Activated T-cell treated with anti-CD3 and anti-CD28 coated beads, Interleukin-2, amount 50 U/mL, for 4 hours (primary cell): ENCODE data around the gene MDM2. TPM values are rescaled to one million over a fixed set of nuclear protein-coding genes. Genes with fewer than 3 reads are reported as not detected.
"Not testable (repeated sequence)": the region's sequence is repeated elsewhere in the genome, so short reads cannot be mapped to it uniquely, and the experiment has no call there.

Experiments used
- ATAC-seq, 2 donors: fragments of 200-7000 bp; cut with Tn5 transposase; one replicate each; pipeline ENCODE4 v1.10.0; 2021
- DNase-seq: peaks from one replicate; pipeline ENCODE4 v3.0.0-alpha.2; 2020
- H3K27me3 Mint-ChIP-seq: one replicate; pipeline ENCODE4 v1.8.0; 2021; ENCODE audit warnings: low read depth, mixed read lengths
- H3K36me3 Mint-ChIP-seq: one replicate; pipeline ENCODE4 v1.8.0; 2022; ENCODE audit warnings: mixed read lengths; ENCODE audit not compliant: insufficient read depth
- H3K4me1 Mint-ChIP-seq: one replicate; pipeline ENCODE4 v1.8.0; 2021; ENCODE audit warnings: low read depth, mixed read lengths
- H3K4me3 Mint-ChIP-seq: one replicate; pipeline ENCODE4 v1.8.0; 2021; ENCODE audit warnings: mild to moderate bottlenecking, moderate library complexity, mixed read lengths
- H3K9me3 Mint-ChIP-seq: one replicate; pipeline ENCODE4 v1.8.0; 2021; ENCODE audit warnings: mixed read lengths
- total RNA-seq, 3 donors: library from RNA; stranded (reverse); gene quantifications; one replicate each; pipeline ENCODE4 v1.2.1, GENCODE V29; 2021

MDM2 gene
- total RNA-seq, 3 donors from 2014 or later, result 111 to 129 (median 127) TPM

DNA sequence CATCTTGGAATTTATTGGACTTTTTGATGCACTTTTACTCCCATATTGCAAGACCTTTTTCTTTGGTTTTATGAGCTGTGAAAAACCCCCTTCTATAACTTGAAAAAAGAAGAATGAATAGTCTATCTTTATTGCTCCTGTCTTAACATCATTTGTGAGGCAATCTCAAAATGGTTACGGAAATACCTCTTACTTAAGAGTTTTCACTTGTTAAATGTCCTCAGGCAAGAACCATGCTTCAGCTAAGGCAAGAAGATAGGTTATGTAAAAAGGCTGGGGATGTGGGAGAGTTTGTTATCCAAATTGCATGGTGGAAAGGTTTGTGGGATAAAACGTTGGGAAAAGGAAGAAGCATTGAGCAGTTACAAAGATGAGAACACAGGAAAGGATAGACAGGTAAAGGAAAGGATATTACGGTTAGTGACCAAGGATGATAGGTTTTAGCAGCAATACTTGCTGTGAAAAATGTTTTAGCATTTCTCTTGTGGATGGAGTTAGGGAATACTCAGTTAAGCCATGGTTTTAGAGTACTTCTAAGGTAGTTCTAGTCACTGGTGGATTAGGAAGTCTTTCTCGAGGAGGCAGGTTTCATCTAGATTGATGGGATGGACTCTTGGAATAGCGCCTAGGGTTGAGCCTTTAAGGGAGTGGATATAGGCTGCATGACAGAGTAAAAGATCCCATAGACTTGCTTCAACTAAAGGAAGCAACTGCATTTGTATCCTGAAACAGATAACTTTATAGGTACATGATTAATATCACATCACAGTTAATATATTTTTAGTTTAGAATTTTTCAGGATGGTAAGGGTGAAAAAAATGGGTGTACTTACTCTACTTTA is 30.3 kb downstream of the MDM2 start:
- Mint-ChIP-seq H3K4me3 (no peak overlapping the region), H3K27me3 (no peaks in the 10 kb centered on the region), H3K4me1 (no peaks in the 10 kb centered on the region), H3K9me3 (no peaks in the 10 kb centered on the region), H3K36me3 (peaks cover 38% of the 10 kb centered on the region)
- no peak for ATAC-seq
- no peak for DNase-seq

DNA sequence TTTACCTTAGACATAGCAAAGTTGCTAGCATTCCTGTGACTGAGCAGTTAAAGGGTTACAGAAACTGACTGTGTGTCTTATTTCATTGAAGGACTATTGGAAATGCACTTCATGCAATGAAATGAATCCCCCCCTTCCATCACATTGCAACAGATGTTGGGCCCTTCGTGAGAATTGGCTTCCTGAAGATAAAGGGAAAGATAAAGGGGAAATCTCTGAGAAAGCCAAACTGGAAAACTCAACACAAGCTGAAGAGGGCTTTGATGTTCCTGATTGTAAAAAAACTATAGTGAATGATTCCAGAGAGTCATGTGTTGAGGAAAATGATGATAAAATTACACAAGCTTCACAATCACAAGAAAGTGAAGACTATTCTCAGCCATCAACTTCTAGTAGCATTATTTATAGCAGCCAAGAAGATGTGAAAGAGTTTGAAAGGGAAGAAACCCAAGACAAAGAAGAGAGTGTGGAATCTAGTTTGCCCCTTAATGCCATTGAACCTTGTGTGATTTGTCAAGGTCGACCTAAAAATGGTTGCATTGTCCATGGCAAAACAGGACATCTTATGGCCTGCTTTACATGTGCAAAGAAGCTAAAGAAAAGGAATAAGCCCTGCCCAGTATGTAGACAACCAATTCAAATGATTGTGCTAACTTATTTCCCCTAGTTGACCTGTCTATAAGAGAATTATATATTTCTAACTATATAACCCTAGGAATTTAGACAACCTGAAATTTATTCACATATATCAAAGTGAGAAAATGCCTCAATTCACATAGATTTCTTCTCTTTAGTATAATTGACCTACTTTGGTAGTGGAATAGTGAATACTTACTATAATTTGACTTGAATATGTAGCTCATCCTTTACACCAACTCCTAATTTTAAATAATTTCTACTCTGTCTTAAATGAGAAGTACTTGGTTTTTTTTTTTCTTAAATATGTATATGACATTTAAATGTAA is 31.5 kb downstream of the MDM2 start:
- Mint-ChIP-seq H3K27me3 (no peaks in the 10 kb centered on the region), H3K36me3 (peaks cover 35% of the 10 kb centered on the region), H3K4me1 (no peaks in the 10 kb centered on the region), H3K4me3 (no peak overlapping the region), H3K9me3 (no peaks in the 10 kb centered on the region)
- ATAC-seq (no peak), DNase-seq (no peak)

GRCh38 chr12:68841175-68841574 is 33.2 kb downstream of the MDM2 start:
- H3K36me3 Mint-ChIP-seq, result peaks cover 32% of the 10 kb centered on the region
- not testable (repeated sequence) for ATAC-seq, H3K4me1 Mint-ChIP-seq, H3K9me3 Mint-ChIP-seq, H3K4me3 Mint-ChIP-seq, DNase-seq, H3K27me3 Mint-ChIP-seq

- H3K36me3 Mint-ChIP-seq, result peaks cover 28% of the 10 kb centered on the region
Observed at GRCh38 chr12:68841717-68842116, 33.7 kb downstream of the MDM2 start.

GRCh38 chr12:68842123-68842522 is 34.1 kb downstream of the MDM2 start:
- peaks cover 27% of the 10 kb centered on the region for H3K36me3 Mint-ChIP-seq
- no peak for ATAC-seq

More at GRCh38 chr12:68841717-68842116, 33.7 kb downstream of the MDM2 start:
- Mint-ChIP-seq H3K27me3 (no peaks in the 10 kb centered on the region), H3K4me1 (no peaks in the 10 kb centered on the region), H3K4me3 (no peak overlapping the region), H3K9me3 (no peaks in the 10 kb centered on the region)
- DNase-seq, result no peak
- no peak for ATAC-seq

GRCh38 chr12:68842784-68843567 is 35.0 kb downstream of the MDM2 start:
- Mint-ChIP-seq H3K27me3 (no peaks in the 10 kb centered on the region), H3K9me3 (no peaks in the 10 kb centered on the region), H3K36me3 (peaks cover 24% of the 10 kb centered on the region), H3K4me3 (no peak overlapping the region), H3K4me1 (no peaks in the 10 kb centered on the region)
- ATAC-seq (no peak), DNase-seq (no peak)

More at GRCh38 chr12:68842123-68842522, 34.1 kb downstream of the MDM2 start:
- Mint-ChIP-seq H3K27me3 (no peaks in the 10 kb centered on the region), H3K4me1 (no peaks in the 10 kb centered on the region), H3K9me3 (no peaks in the 10 kb centered on the region), H3K4me3 (no peak overlapping the region)
- no peak for DNase-seq

DNA sequence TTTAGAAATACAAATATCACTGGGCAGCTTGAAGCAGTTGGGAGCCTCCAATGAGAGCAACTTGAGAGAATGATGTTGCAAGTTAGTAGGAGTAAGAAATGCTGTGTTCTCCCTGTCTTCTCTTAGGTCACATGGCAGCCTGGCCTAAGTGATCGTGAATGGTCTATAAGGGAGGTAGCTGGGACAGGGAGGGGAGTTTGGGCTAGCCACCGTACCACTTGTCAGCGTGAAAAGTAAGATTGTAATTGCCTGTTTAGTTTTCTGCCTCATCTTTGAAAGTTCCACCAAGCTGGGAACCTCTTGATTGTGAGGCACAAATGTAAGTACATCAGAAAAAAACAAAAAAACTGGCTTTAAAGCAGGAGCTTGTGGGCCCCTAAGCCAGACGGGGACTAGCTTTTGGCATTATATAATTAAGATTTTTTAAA is 36.4 kb downstream of the MDM2 start:
- ATAC-seq (no peak), DNase-seq (no peak)
- Mint-ChIP-seq H3K9me3 (no peaks in the 10 kb centered on the region), H3K4me3 (no peak overlapping the region), H3K4me1 (no peaks in the 10 kb centered on the region), H3K27me3 (no peaks in the 10 kb centered on the region), H3K36me3 (peaks cover 17% of the 10 kb centered on the region)

GRCh38 chr12:68844788-68845695 is 37.1 kb downstream of the MDM2 start:
- ATAC-seq (no peak), DNase-seq (no peak)
- H3K9me3 Mint-ChIP-seq, result no peaks in the 10 kb centered on the region
- H3K27me3 Mint-ChIP-seq, result no peaks in the 10 kb centered on the region
- peaks cover 13% of the 10 kb centered on the region for H3K36me3 Mint-ChIP-seq
- no peak overlapping the region for H3K4me3 Mint-ChIP-seq
- no peaks in the 10 kb centered on the region for H3K4me1 Mint-ChIP-seq

DNA sequence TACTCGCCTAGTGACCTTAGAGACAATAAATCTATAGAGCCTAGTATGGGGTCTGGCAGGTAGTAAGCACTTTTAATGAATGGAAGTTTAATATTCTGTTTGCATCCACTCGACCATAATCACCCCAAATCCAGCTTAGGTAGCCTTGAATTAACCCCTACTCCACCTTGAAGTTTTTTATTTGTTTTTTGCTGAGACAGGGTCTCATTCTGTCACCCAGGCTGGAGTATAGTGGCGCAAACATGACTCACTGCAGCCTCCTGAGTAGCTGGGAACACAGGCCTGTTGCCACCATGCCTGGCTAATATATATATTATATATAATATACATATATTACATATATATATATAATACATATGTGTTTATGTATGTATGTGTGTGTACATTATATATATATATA is 38.8 kb downstream of the MDM2 start:
- Mint-ChIP-seq H3K36me3 (peaks cover 7% of the 10 kb centered on the region), H3K27me3 (no peaks in the 10 kb centered on the region), H3K4me1 (no peaks in the 10 kb centered on the region), H3K4me3 (no peak overlapping the region), H3K9me3 (no peaks in the 10 kb centered on the region)
- DNase-seq (no peak), ATAC-seq (no peak)

DNA sequence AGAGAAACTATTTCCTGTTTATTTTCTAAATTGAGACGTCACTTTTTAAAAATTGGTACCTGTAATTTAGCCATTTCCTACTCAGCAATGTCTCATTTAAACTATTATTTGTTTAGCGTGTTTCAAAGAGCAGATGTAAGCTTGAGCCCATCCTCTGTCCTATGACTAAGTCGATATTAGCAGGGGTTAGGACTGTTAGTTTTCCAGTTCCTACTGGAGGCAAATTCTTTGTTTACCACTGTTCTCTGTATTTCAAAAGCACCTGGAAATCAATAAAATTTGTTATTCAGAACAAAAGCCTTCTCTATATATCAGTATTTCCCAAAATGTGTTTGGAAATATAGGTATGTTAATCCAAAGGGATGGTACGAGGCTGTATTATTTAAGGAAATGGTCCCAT is 42.4 kb downstream of the MDM2 start:
- peaks cover 4% of the 10 kb centered on the region for H3K36me3 Mint-ChIP-seq
- no peaks in the 10 kb centered on the region for H3K9me3 Mint-ChIP-seq
- DNase-seq (no peak), ATAC-seq (no peak)
- no peak overlapping the region for H3K4me3 Mint-ChIP-seq
- H3K27me3 Mint-ChIP-seq, result peaks cover 4% of the 10 kb centered on the region
- peaks cover 2% of the 10 kb centered on the region for H3K4me1 Mint-ChIP-seq

- H3K4me1 Mint-ChIP-seq, result peaks cover 2% of the 10 kb centered on the region
- DNase-seq (no peak), ATAC-seq (no peak)
- no peaks in the 10 kb centered on the region for H3K9me3 Mint-ChIP-seq
- peaks cover 4% of the 10 kb centered on the region for H3K27me3 Mint-ChIP-seq
- H3K36me3 Mint-ChIP-seq, result peaks cover 11% of the 10 kb centered on the region
- H3K4me3 Mint-ChIP-seq, result no peak overlapping the region
Observed at GRCh38 chr12:68851592-68852306, 43.8 kb downstream of the MDM2 start.

GRCh38 chr12:68853396-68854077 is 45.6 kb downstream of the MDM2 start:
- H3K27me3 Mint-ChIP-seq, result peaks cover 4% of the 10 kb centered on the region
- peaks cover 2% of the 10 kb centered on the region for H3K4me1 Mint-ChIP-seq
- no peak overlapping the region for H3K4me3 Mint-ChIP-seq
- H3K9me3 Mint-ChIP-seq, result no peaks in the 10 kb centered on the region
- peaks cover 16% of the 10 kb centered on the region for H3K36me3 Mint-ChIP-seq
- ATAC-seq, result peak; percentile 59 to 60
- DNase-seq, result no peak
